AG04449 (cell line): Measurements from ENCODE around the gene SEMA3B.

ENCODE experiments used
- CTCF ChIA-PET: fragments of 350-600 bp; formaldehyde crosslinking; extraction: SDS; loops from one replicate; lab custom pipeline; 2021; ENCODE audit warnings: antibody characterized with exemption; lab: Yijun Ruan, JAX
- POLR2A ChIA-PET: fragments of 400-600, 350-600 bp; formaldehyde crosslinking; extraction: SDS; loops from one replicate; lab custom pipeline; 2020; ENCODE audit warnings: antibody characterized with exemption, inconsistent platforms; lab: Yijun Ruan, JAX
- DNase-seq: peaks from one replicate; pipeline ENCODE4 v3.0.0-alpha.2; 2010; ENCODE audit warnings: low read depth, low spot score
- H3K4me3 ChIP-seq: 2 replicates; pipeline ENCODE4 v1.5.1; 2011; ENCODE audit warnings: low read depth, mild to moderate bottlenecking, control low read depth, low read length
- CTCF ChIP-seq: IDR thresholded peaks from one replicate; pipeline ENCODE4 v1.5.1; 2011; ENCODE audit warnings: mild to moderate bottlenecking, moderate library complexity, low read length, control low read depth, inconsistent platforms; ENCODE audit not compliant: insufficient read depth; ENCODE audit errors: missing control alignments

The SEMA3B gene

GRCh38 chr3:50294089-50294488 lies 25.1 kb downstream of the SEMA3B start:
- no peak for DNase-seq
- POLR2A ChIA-PET: no interaction called here
- CTCF ChIA-PET: interaction anchor here (1.0 to 7.0 kb wide), 3 partner anchors 48 to 100 kb away, joined by 3 to 31 read pairs (median 3); no protein-coding TSS in a partner anchor

GRCh38 chr3:50294492-50295403 lies 25.8 kb downstream of the SEMA3B start:
- DNase-seq: no peak
- no peak overlapping the region for H3K4me3 ChIP-seq
- ChIA-PET CTCF (interaction anchor here (1.4 kb wide), 1 partner anchor 48 kb away, joined by 3 read pairs; no protein-coding TSS in a partner anchor), POLR2A (no interaction called here)
- TF ChIP-seq CTCF: no peak

More at GRCh38 chr3:50294089-50294488, 25.1 kb downstream of the SEMA3B start:
- H3K4me3 ChIP-seq: no peak overlapping the region
- no peak for TF ChIP-seq CTCF

- TF ChIP-seq CTCF: no peak
- DNase-seq: no peak
- no peak overlapping the region for H3K4me3 ChIP-seq
- ChIA-PET CTCF (no interaction called here), POLR2A (no interaction called here)
These were observed 26.8 kb downstream of the SEMA3B start for GRCh38 chr3:50295553-50296431.

GRCh38 chr3:50296721-50297383 lies 27.9 kb downstream of the SEMA3B start:
- ChIA-PET POLR2A (no interaction called here), CTCF (interaction anchor here (1.0 to 3.5 kb wide), 3 partner anchors 18 to 51 kb away, joined by 3 to 12 read pairs (median 4); no protein-coding TSS in a partner anchor)
- H3K4me3 ChIP-seq: no peak overlapping the region
- no peak for DNase-seq
- TF ChIP-seq CTCF: no peak

GRCh38 chr3:50297384-50297775 lies 28.4 kb downstream of the SEMA3B start:
- no peak for DNase-seq
- TF ChIP-seq CTCF: no peak
- ChIA-PET POLR2A (no interaction called here), CTCF (interaction anchor here (1.0 to 3.5 kb wide), 5 partner anchors 8 to 103 kb away, joined by 3 to 12 read pairs (median 8); no protein-coding TSS in a partner anchor)
- H3K4me3 ChIP-seq: no peak overlapping the region
